HCT116 (cell line): ENCODE measurements around the gene UBE2D3. TPM values are rescaled to one million over a fixed set of nuclear protein-coding genes. Genes with fewer than 3 reads are reported as not detected.

Experiments
- ATAC-seq: fragments of 200-7000 bp; cut with Tn5 transposase; 2 replicates; pipeline ENCODE4 v1.9.1; 2020; ENCODE audit warnings: mild to moderate bottlenecking, moderate library complexity
- BruUV-seq: library from RNA; stranded (reverse); fragments of 400-500 nt; replicated peaks from 2 replicates; lab custom pipeline; 2021; lab: Mats Ljungman, UMichigan
- CTCF ChIA-PET: fragments of 300-600 bp; sonication (Branson Sonifier 250); formaldehyde crosslinking; loops from one replicate; lab custom pipeline; 2021; ENCODE audit warnings: antibody characterized with exemption; lab: Charles Lee
- POLR2A ChIA-PET: fragments of 300-600, 350-600 bp; sonication (Branson Sonifier 250); formaldehyde crosslinking; loops from one replicate; lab custom pipeline; 2021; ENCODE audit warnings: antibody characterized with exemption; lab: Charles Lee
- RAD21 ChIA-PET, 2 experiments: fragments of 300-600 bp; sonication (Branson Sonifier 250); formaldehyde crosslinking; loops; one replicate each; lab custom pipeline; 2023; ENCODE audit warnings: low total read pairs in 2 of 2; ENCODE audit not compliant: uncharacterized antibody in 2 of 2, unreplicated experiment in 2 of 2, low non-redundant PET in 1 of 2; lab: Charles Lee
- DNase-seq: peaks from one replicate; pipeline ENCODE4 v3.0.0-alpha.2; 2010; ENCODE audit warnings: low read depth, low spot score
- H2AFZ ChIP-seq: fragments of 200-600 bp; shearing (Covaris generic), sonication (generic); 2 replicates; pipeline ENCODE4 v1.6.1; 2017; ENCODE audit warnings: low read depth, mixed run types, mixed read lengths, antibody characterized with exemption, low read length; ENCODE audit not compliant: poor library complexity, severe bottlenecking
- H3K27ac ChIP-seq: 2 replicates; pipeline ENCODE4 v1.5.1; 2012; ENCODE audit warnings: low read depth, low read length
- H3K27me3 ChIP-seq: fragments of 200-600 bp; sonication (generic); 2 replicates; pipeline ENCODE4 v1.6.1; 2016; ENCODE audit warnings: mixed run types, low read length, mixed read lengths; ENCODE audit not compliant: insufficient read depth
- H3K36me3 ChIP-seq, 2 experiments: fragments of 200-500 bp in 1 of 2; fragments of 200-600 bp in 1 of 2; sonication (Bioruptor generic) in 1 of 2; sonication (generic) in 1 of 2; 2 replicates each; pipeline versions ENCODE4 v1.5.1 to v1.6.1; 2014 to 2016; ENCODE audit warnings: low read length in 2 of 2, inconsistent platforms in 1 of 2, mixed read lengths in 1 of 2, mixed run types in 1 of 2; ENCODE audit not compliant: insufficient read depth in 2 of 2, control insufficient read depth in 1 of 2
- H3K4me1 ChIP-seq, 2 experiments: fragments of 200-600 bp in 1 of 2; sonication (generic) in 1 of 2; 2 replicates each; pipeline versions ENCODE4 v1.5.1 to v1.6.1; 2012 to 2017; ENCODE audit warnings: low read length in 2 of 2, inconsistent platforms in 1 of 2, mild to moderate bottlenecking in 1 of 2, mixed read lengths in 1 of 2, mixed run types in 1 of 2, moderate library complexity in 1 of 2; ENCODE audit not compliant: insufficient read depth in 2 of 2, control insufficient read depth in 1 of 2
- H3K4me2 ChIP-seq: fragments of 200-600 bp; sonication (generic); 2 replicates; pipeline ENCODE4 v1.6.1; 2017; ENCODE audit warnings: mixed run types, low read length, mixed read lengths
- H3K4me3 ChIP-seq, 2 experiments: fragments of 200-600 bp in 1 of 2; sonication (generic) in 1 of 2; replicated peaks in 1 of 2; 2 replicates each; pipeline ENCODE4 v1.5.1; 2011 to 2016; ENCODE audit warnings: low read length in 2 of 2, control low read depth in 1 of 2, low read depth in 1 of 2, mild to moderate bottlenecking in 1 of 2, mixed read lengths in 1 of 2, mixed run types in 1 of 2
- H3K79me2 ChIP-seq: fragments of 200-600 bp; sonication (generic); 2 replicates; pipeline ENCODE4 v1.6.1; 2017; ENCODE audit warnings: mild to moderate bottlenecking, mixed run types, low read length, moderate library complexity, mixed read lengths; ENCODE audit not compliant: insufficient read depth
- H3K9ac ChIP-seq: fragments of 200-600 bp; sonication (generic); 2 replicates; pipeline ENCODE4 v1.6.1; 2016; ENCODE audit warnings: low read length, mixed read lengths
- H3K9me2 ChIP-seq: fragments of 200-600 bp; sonication (generic), shearing (Covaris generic); 2 replicates; pipeline ENCODE4 v1.6.1; 2017; ENCODE audit warnings: mixed run types, mild to moderate bottlenecking, moderate library complexity; ENCODE audit not compliant: insufficient read depth
- H3K9me3 ChIP-seq, 2 experiments: fragments of 200-500 bp in 1 of 2; fragments of 200-600 bp in 1 of 2; sonication (Bioruptor generic) in 1 of 2; sonication (generic) in 1 of 2; 2 replicates each; pipeline ENCODE4 v1.6.1; 2014 to 2017; ENCODE audit warnings: low read length in 2 of 2, mixed read lengths in 2 of 2, inconsistent platforms in 1 of 2, low read depth in 1 of 2, mild to moderate bottlenecking in 1 of 2, mixed run types in 1 of 2, moderate library complexity in 1 of 2; ENCODE audit not compliant: control insufficient read depth in 1 of 2, insufficient read depth in 1 of 2
- H4K20me1 ChIP-seq: fragments of 200-600 bp; sonication (generic), shearing (Covaris generic); 2 replicates; pipeline ENCODE4 v1.6.1; 2017; ENCODE audit warnings: mixed run types, mild to moderate bottlenecking, moderate library complexity; ENCODE audit not compliant: insufficient read depth
- CBX3 ChIP-seq: IDR thresholded peaks from 2 replicates; pipeline ENCODE4 v1.6.1; 2012; ENCODE audit warnings: low read depth
- CEBPB ChIP-seq: IDR thresholded peaks from 2 replicates; pipeline ENCODE4 v1.6.1; 2012; ENCODE audit warnings: low read depth
- ELF1 ChIP-seq: IDR thresholded peaks from 2 replicates; pipeline ENCODE4 v1.6.1; 2012; ENCODE audit warnings: low read depth, borderline replicate concordance
- EZH2phosphoT487 ChIP-seq: fragments of 200-600 bp; IDR thresholded peaks from 2 replicates; pipeline ENCODE4 v1.6.1; 2018; ENCODE audit warnings: antibody characterized with exemption, borderline replicate concordance
- FOSL1 ChIP-seq: IDR thresholded peaks from 2 replicates; pipeline ENCODE4 v1.6.1; 2012; ENCODE audit warnings: low read depth
- SP1 ChIP-seq: IDR thresholded peaks from 2 replicates; pipeline ENCODE4 v1.6.1; 2012; ENCODE audit warnings: low read depth
- intact Hi-C: fragments of 100-400 bp; cut with micrococcal nuclease; formaldehyde crosslinking; loops from 2 replicates; pipeline ENCODE4 v1.10.0; 2022
- total RNA-seq: library from RNA; stranded (reverse); gene quantifications from one replicate; pipeline ENCODE4 v1.2.1, GENCODE V29; 2021; ENCODE audit not compliant: unreplicated experiment
- TF ChIP-seq, protein P1 (sequence below), 3 experiments: fragments of 200-600 bp in 1 of 3; sonication (generic) in 1 of 3; IDR thresholded peaks in 2 of 3; conservative IDR thresholded peaks in 1 of 3; 2 replicates each; pipeline ENCODE4 v1.5.1; 2012 to 2017; ENCODE audit warnings: low read depth in 2 of 3, low read length in 2 of 3, antibody characterized with exemption in 1 of 3, borderline replicate concordance in 1 of 3, control low read depth in 1 of 3, mild to moderate bottlenecking in 1 of 3, mixed read lengths in 1 of 3, mixed run types in 1 of 3, moderate library complexity in 1 of 3; ENCODE audit not compliant: insufficient read depth in 1 of 3
- TF ChIP-seq, protein P2 (sequence below): IDR thresholded peaks from 2 replicates; pipeline ENCODE4 v1.6.1; 2012
- TF ChIP-seq, protein P3 (sequence below): IDR thresholded peaks from 2 replicates; pipeline ENCODE4 v1.6.1; 2011; ENCODE audit warnings: mild to moderate bottlenecking, low read length, moderate library complexity; ENCODE audit not compliant: insufficient replicate concordance; ENCODE audit errors: extremely low read depth

UBE2D3 gene
- total RNA-seq, 1 experiment from 2014 or later: 302 TPM

DNA sequence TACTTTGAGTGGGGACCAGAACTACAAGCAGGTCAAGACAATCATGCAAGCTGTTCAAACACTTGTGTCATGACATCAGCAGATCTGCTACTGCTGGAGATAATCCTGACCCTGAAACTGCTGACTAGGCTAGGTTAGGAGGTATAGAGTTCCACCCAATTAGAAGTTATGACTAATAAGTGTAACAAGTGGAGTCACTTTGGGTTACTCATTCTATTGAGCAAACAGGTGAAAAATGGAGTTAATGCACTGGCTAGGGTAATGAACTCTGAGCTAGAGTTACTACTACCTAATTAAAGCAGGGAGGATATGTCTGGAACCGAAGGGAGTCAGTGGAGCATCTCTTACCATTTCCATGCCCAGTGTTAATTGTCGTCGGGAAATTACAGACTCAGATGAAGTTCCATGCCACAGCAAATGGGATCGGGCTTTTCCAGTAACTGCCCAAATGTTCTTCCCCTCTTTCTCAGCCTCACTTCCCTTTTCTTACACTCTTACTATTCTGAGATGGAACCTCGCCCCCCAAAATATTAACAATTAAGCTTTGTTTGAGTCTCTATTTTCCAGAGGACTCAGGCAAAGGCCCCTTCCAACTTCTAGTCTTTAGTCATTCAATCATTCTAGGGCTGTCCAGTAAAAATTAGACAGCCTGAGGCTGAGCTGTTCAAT, 46.7 kb downstream of the UBE2D3 start:
- no peak for ATAC-seq
- intact Hi-C loops: no loop called here
- BruUV-seq: no TSS peak

DNA sequence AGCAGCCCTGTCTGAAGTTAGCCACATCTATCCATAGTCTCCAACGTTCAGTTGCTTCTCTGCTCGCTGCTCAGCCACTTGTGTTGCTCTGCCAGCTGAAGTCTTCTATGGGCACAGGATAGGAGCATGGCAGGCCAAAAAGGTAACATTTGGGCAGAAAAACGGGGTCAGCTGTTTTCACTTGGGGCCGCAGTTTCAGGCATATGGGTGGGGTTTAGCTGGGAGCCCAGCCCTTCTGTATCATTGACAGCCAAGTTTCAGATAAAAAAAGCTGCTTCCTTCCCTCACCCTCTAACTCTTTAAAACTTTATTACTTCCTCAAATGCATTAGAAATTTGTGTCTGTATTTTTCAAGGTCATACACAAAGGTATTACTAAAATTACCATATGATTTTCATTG, 48.1 kb downstream of the UBE2D3 start:
- H3K9me3 ChIP-seq: no peaks in the 10 kb centered on the region
- no peak overlapping the region for H3K4me2 ChIP-seq
- no peaks in the 10 kb centered on the region for H3K9me2 ChIP-seq
- H3K9ac ChIP-seq: no peak overlapping the region
- H3K4me1 ChIP-seq: peaks cover 0 to 5% of the 10 kb centered on the region in 2 experiments; a peak in 1 of 4 replicates
- H3K79me2 ChIP-seq: no peaks in the 10 kb centered on the region
- ChIA-PET RAD21 (no interaction called here), CTCF (no interaction called here), POLR2A (no interaction called here)
- no peak overlapping the region for H3K4me3 ChIP-seq
- H3K27ac ChIP-seq: no peak overlapping the region
- no peaks in the 10 kb centered on the region for H3K36me3 ChIP-seq
- no peak overlapping the region for H2AFZ ChIP-seq
- DNase-seq (no peak), ATAC-seq (no peak)
- no TSS peak for BruUV-seq
- intact Hi-C loops: no loop called here
- no peaks in the 10 kb centered on the region for H4K20me1 ChIP-seq
- no peaks in the 10 kb centered on the region for H3K27me3 ChIP-seq
- TF ChIP-seq CEBPB (no peak), SP1 (no peak)
- TF ChIP-seq, protein P1, sequence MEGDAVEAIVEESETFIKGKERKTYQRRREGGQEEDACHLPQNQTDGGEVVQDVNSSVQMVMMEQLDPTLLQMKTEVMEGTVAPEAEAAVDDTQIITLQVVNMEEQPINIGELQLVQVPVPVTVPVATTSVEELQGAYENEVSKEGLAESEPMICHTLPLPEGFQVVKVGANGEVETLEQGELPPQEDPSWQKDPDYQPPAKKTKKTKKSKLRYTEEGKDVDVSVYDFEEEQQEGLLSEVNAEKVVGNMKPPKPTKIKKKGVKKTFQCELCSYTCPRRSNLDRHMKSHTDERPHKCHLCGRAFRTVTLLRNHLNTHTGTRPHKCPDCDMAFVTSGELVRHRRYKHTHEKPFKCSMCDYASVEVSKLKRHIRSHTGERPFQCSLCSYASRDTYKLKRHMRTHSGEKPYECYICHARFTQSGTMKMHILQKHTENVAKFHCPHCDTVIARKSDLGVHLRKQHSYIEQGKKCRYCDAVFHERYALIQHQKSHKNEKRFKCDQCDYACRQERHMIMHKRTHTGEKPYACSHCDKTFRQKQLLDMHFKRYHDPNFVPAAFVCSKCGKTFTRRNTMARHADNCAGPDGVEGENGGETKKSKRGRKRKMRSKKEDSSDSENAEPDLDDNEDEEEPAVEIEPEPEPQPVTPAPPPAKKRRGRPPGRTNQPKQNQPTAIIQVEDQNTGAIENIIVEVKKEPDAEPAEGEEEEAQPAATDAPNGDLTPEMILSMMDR (IDR thresholded peaks at IDR 0.05 in 2 of 3, conservative IDR thresholded peaks at IDR 0.05 in 1 of 3; ENCODE audit: borderline replicate concordance in 1 of 3, insufficient read depth in 1 of 3, low read depth in 2 of 3, low read length in 2 of 3): no peak
- TF ChIP-seq, protein P2, sequence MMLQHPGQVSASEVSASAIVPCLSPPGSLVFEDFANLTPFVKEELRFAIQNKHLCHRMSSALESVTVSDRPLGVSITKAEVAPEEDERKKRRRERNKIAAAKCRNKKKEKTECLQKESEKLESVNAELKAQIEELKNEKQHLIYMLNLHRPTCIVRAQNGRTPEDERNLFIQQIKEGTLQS: no peak
- TF ChIP-seq, protein P3, sequence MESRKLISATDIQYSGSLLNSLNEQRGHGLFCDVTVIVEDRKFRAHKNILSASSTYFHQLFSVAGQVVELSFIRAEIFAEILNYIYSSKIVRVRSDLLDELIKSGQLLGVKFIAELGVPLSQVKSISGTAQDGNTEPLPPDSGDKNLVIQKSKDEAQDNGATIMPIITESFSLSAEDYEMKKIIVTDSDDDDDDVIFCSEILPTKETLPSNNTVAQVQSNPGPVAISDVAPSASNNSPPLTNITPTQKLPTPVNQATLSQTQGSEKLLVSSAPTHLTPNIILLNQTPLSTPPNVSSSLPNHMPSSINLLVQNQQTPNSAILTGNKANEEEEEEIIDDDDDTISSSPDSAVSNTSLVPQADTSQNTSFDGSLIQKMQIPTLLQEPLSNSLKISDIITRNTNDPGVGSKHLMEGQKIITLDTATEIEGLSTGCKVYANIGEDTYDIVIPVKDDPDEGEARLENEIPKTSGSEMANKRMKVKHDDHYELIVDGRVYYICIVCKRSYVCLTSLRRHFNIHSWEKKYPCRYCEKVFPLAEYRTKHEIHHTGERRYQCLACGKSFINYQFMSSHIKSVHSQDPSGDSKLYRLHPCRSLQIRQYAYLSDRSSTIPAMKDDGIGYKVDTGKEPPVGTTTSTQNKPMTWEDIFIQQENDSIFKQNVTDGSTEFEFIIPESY: no peak

More for the DNA sequence above, 46.7 kb downstream of the UBE2D3 start:
- H3K9me2 ChIP-seq: no peaks in the 10 kb centered on the region
- no peaks in the 10 kb centered on the region for H3K27me3 ChIP-seq
- H2AFZ ChIP-seq: no peak overlapping the region
- TF ChIP-seq CEBPB (peak; percentile 37; the same call in 1 of the 2 replicates), FOSL1 (peak; percentile 33), CBX3 (no peak), ELF1 (no peak), EZH2phosphoT487 (no peak)
- TF ChIP-seq, protein P1 (IDR thresholded peaks at IDR 0.05 in 2 of 3, conservative IDR thresholded peaks at IDR 0.05 in 1 of 3; ENCODE audit: borderline replicate concordance in 1 of 3, insufficient read depth in 1 of 3, low read depth in 2 of 3, low read length in 2 of 3): no peak
- H3K4me2 ChIP-seq: no peak overlapping the region; the same call in 1 of the 2 replicates
- no peak overlapping the region for H3K4me3 ChIP-seq
- DNase-seq: no peak
- RAD21 ChIA-PET: no interaction called here
- POLR2A ChIA-PET: no interaction called here
- no peaks in the 10 kb centered on the region for H4K20me1 ChIP-seq
- no peaks in the 10 kb centered on the region for H3K79me2 ChIP-seq
- CTCF ChIA-PET: interaction anchor here (1.0 kb wide), 1 partner anchor 161 kb away, joined by 3 read pairs; no protein-coding TSS in a partner anchor
- H3K4me1 ChIP-seq: peaks cover 0 to 5% of the 10 kb centered on the region in 2 experiments; a peak in 1 of 4 replicates
- no peaks in the 10 kb centered on the region for H3K9me3 ChIP-seq
- H3K9ac ChIP-seq: no peak overlapping the region
- no peaks in the 10 kb centered on the region for H3K36me3 ChIP-seq
- no peak overlapping the region for H3K27ac ChIP-seq
